IMR-90 (cell line): ENCODE results near the gene MTR. TPM values are rescaled to one million over a fixed set of nuclear protein-coding genes. Genes with fewer than 3 reads are reported as not detected.

ENCODE experiments used
- ATAC-seq: fragments of 200-7000 bp; cut with Tn5 transposase; 2 replicates; pipeline ENCODE4 v1.9.1; 2020; ENCODE audit warnings: low read depth, mild to moderate bottlenecking, moderate library complexity
- BruUV-seq: library from RNA; stranded (reverse); fragments of 400-500 nt; replicated peaks from 2 replicates; lab custom pipeline; 2021; lab: Mats Ljungman, UMichigan
- CTCF ChIA-PET: fragments of 300-600 bp; formaldehyde crosslinking; extraction: SDS; loops from one replicate; lab custom pipeline; 2021; ENCODE audit warnings: antibody characterized with exemption; lab: Yijun Ruan, JAX
- POLR2A ChIA-PET: fragments of 300-600 bp; sonication (Branson Sonifier 250); formaldehyde crosslinking; loops from one replicate; lab custom pipeline; 2022; ENCODE audit warnings: antibody characterized with exemption; ENCODE audit not compliant: unreplicated experiment; lab: Charles Lee
- DNase-seq: peaks from one replicate; pipeline ENCODE4 v3.0.0; 2013
- H2AFZ ChIP-seq: replicated peaks from 2 replicates; pipeline ENCODE3; 2013; ENCODE audit warnings: low read length, mild to moderate bottlenecking; ENCODE audit not compliant: poor library complexity
- H2AK5ac ChIP-seq: 2 replicates; pipeline ENCODE4 v1.6.1; 2013; ENCODE audit warnings: low read depth, low read length, inconsistent platforms
- H2AK9ac ChIP-seq: replicated peaks from 2 replicates; pipeline ENCODE3; 2013; ENCODE audit warnings: mild to moderate bottlenecking, low read depth, low read length, moderate library complexity; ENCODE audit not compliant: poor library complexity
- H2BK120ac ChIP-seq: 2 replicates; pipeline ENCODE4 v1.6.1; 2013; ENCODE audit warnings: low read depth, low read length, inconsistent platforms
- H2BK15ac ChIP-seq: 3 replicates; pipeline ENCODE4 v1.6.1; 2013; ENCODE audit warnings: low read depth, low read length, inconsistent platforms
- H2BK20ac ChIP-seq: 2 replicates; pipeline ENCODE4 v1.6.1; 2013; ENCODE audit warnings: low read depth, mild to moderate bottlenecking, inconsistent platforms, low read length, moderate library complexity
- H2BK5ac ChIP-seq: 2 replicates; pipeline ENCODE4 v1.6.1; 2013; ENCODE audit warnings: mild to moderate bottlenecking, low read depth, low read length, inconsistent platforms; ENCODE audit not compliant: poor library complexity, severe bottlenecking
- H3K14ac ChIP-seq: replicated peaks from 2 replicates; pipeline ENCODE4 v1.6.1; 2013; ENCODE audit warnings: low read depth, low read length, inconsistent platforms
- H3K18ac ChIP-seq: 2 replicates; pipeline ENCODE4 v1.6.1; 2013; ENCODE audit warnings: low read depth, low read length, control low read depth
- H3K23ac ChIP-seq: 2 replicates; pipeline ENCODE4 v1.6.1; 2013; ENCODE audit warnings: low read depth, low read length, inconsistent platforms
- H3K27ac ChIP-seq: 2 replicates; pipeline ENCODE4 v1.5.1; 2013; ENCODE audit warnings: mild to moderate bottlenecking, control low read depth, low read length; ENCODE audit not compliant: insufficient read depth
- H3K27me3 ChIP-seq: 2 replicates; pipeline ENCODE4 v1.6.1; 2013; ENCODE audit warnings: low read length; ENCODE audit not compliant: control insufficient read depth, insufficient read depth
- H3K36me3 ChIP-seq: 2 replicates; pipeline ENCODE4 v1.6.1; 2013; ENCODE audit warnings: low read length, mixed read lengths; ENCODE audit not compliant: control insufficient read depth, insufficient read depth
- H3K4ac ChIP-seq: 2 replicates; pipeline ENCODE4 v1.6.1; 2013; ENCODE audit warnings: low read depth, low read length, inconsistent platforms
- H3K4me1 ChIP-seq: 2 replicates; pipeline ENCODE4 v1.6.1; 2013; ENCODE audit warnings: low read length, mixed read lengths; ENCODE audit not compliant: control insufficient read depth, insufficient read depth
- H3K4me2 ChIP-seq: 2 replicates; pipeline ENCODE4 v1.6.1; 2013; ENCODE audit warnings: low read depth, mild to moderate bottlenecking, control low read depth, low read length, moderate library complexity
- H3K4me3 ChIP-seq: 2 replicates; pipeline ENCODE4 v1.5.1; 2013; ENCODE audit warnings: low read depth, mild to moderate bottlenecking, control low read depth, low read length, moderate library complexity; ENCODE audit not compliant: insufficient read depth
- H3K56ac ChIP-seq: 2 replicates; pipeline ENCODE4 v1.6.1; 2013; ENCODE audit warnings: low read length, inconsistent platforms; ENCODE audit not compliant: insufficient read depth; ENCODE audit errors: extremely low read depth
- H3K79me1 ChIP-seq, 2 experiments: 2 replicates each; pipeline ENCODE4 v1.6.1; 2013; ENCODE audit warnings: low read length in 2 of 2, inconsistent platforms in 1 of 2, low read depth in 1 of 2
- H3K9ac ChIP-seq: 2 replicates; pipeline ENCODE4 v1.6.1; 2013; ENCODE audit warnings: low read depth, low read length, control low read depth
- H3K9me1 ChIP-seq: 2 replicates; pipeline ENCODE4 v1.6.1; 2013; ENCODE audit warnings: low read length, inconsistent platforms; ENCODE audit not compliant: insufficient read depth
- H3K9me3 ChIP-seq: 2 replicates; pipeline ENCODE4 v1.6.1; 2013; ENCODE audit warnings: low read length; ENCODE audit not compliant: control insufficient read depth, insufficient read depth
- H4K20me1 ChIP-seq: 2 replicates; pipeline ENCODE4 v1.6.1; 2013; ENCODE audit warnings: low read length, inconsistent platforms; ENCODE audit not compliant: insufficient read depth
- H4K5ac ChIP-seq: 2 replicates; pipeline ENCODE4 v1.6.1; 2013; ENCODE audit warnings: mild to moderate bottlenecking, low read depth, low read length, control low read depth
- H4K8ac ChIP-seq, 2 experiments: 2 replicates each; pipeline ENCODE4 v1.6.1; 2013; ENCODE audit warnings: low read depth in 2 of 2, low read length in 2 of 2, control low read depth in 1 of 2, inconsistent platforms in 1 of 2
- H4K91ac ChIP-seq: 2 replicates; pipeline ENCODE4 v1.6.1; 2013; ENCODE audit warnings: low read depth, low read length, inconsistent platforms; ENCODE audit not compliant: insufficient read depth
- CEBPB ChIP-seq: IDR thresholded peaks from 2 replicates; pipeline ENCODE4 v1.6.1; 2012; ENCODE audit warnings: low read depth, low read length, improper control_type of control experiment
- CHD1 ChIP-seq: IDR thresholded peaks from 2 replicates; pipeline ENCODE4 v1.6.1; 2012; ENCODE audit warnings: low read depth, low read length, improper control_type of control experiment
- CTCF ChIP-seq: conservative IDR thresholded peaks from 2 replicates; pipeline ENCODE4 v1.5.1; 2012; ENCODE audit warnings: mild to moderate bottlenecking, low read depth, low read length, improper control_type of control experiment
- FOS ChIP-seq: fragments of 150-350 bp; IDR thresholded peaks from 2 replicates; pipeline ENCODE4 v1.6.1; 2016; ENCODE audit warnings: low read depth, low read length
- MAFK ChIP-seq: IDR thresholded peaks from 2 replicates; pipeline ENCODE4 v1.6.1; 2012; ENCODE audit warnings: low read depth, low read length, improper control_type of control experiment
- MAZ ChIP-seq: IDR thresholded peaks from 2 replicates; pipeline ENCODE4 v1.6.1; 2012; ENCODE audit warnings: low read depth, mild to moderate bottlenecking, low read length, improper control_type of control experiment, moderate library complexity, borderline replicate concordance
- MXI1 ChIP-seq: IDR thresholded peaks from 2 replicates; pipeline ENCODE4 v1.6.1; 2012; ENCODE audit warnings: low read depth, mild to moderate bottlenecking, low read length, moderate library complexity, borderline replicate concordance
- NFE2L2 ChIP-seq: fragments of 150-350 bp; IDR thresholded peaks from 2 replicates; pipeline ENCODE4 v1.6.1; 2016; ENCODE audit warnings: low read depth, mild to moderate bottlenecking, low read length
- RAD21 ChIP-seq: IDR thresholded peaks from 2 replicates; pipeline ENCODE4 v1.6.1; 2012; ENCODE audit warnings: low read length, improper control_type of control experiment
- RCOR1 ChIP-seq: IDR thresholded peaks from 2 replicates; pipeline ENCODE4 v1.6.1; 2012; ENCODE audit warnings: mild to moderate bottlenecking, low read length, improper control_type of control experiment; ENCODE audit not compliant: insufficient replicate concordance
- RFX5 ChIP-seq: IDR thresholded peaks from 2 replicates; pipeline ENCODE4 v1.8.0; 2012; ENCODE audit warnings: low read depth, mild to moderate bottlenecking, low read length, moderate library complexity
- SMC3 ChIP-seq: fragments of 150-350 bp; IDR thresholded peaks from 2 replicates; pipeline ENCODE4 v1.6.1; 2016; ENCODE audit warnings: low read depth, mild to moderate bottlenecking, antibody characterized with exemption, low read length, moderate library complexity
- WGBS, 2 experiments: methylation state at CpG; one replicate each; pipeline versions ENCODE4 v1.1.5 to v1.1.7; 2013; ENCODE audit warnings: missing lambda C conversion rate in 2 of 2; ENCODE audit not compliant: insufficient read length in 1 of 2; ENCODE audit errors: extremely low coverage in 2 of 2; 5-methylcytosine and 5-hydroxymethylcytosine counted together
- dilution Hi-C: fragments of 300-500 bp; cut with HindIII; formaldehyde crosslinking; loops from one replicate; pipeline ENCODE4 v1.14.3; 2018; ENCODE audit warnings: low sequenced_read_pairs; ENCODE audit not compliant: unreplicated experiment
- in situ Hi-C: fragments of 300-500 bp; cut with MboI; formaldehyde crosslinking; loops from 3 replicates; pipeline ENCODE4 v1.14.3; 2019; ENCODE audit warnings: low sequenced_read_pairs, inconsistent platforms, mixed read lengths
- intact Hi-C: fragments of 100-400 bp; cut with micrococcal nuclease; formaldehyde crosslinking; loops from 2 replicates; pipeline ENCODE4 v1.10.0; 2022
- polyA plus RNA-seq, 3 experiments: library from polyadenylated mRNA; depleted of rRNA; stranded (reverse); fragments of >200 nt; gene quantifications; 2 replicates each; pipeline ENCODE4 v1.2.3, GENCODE V29; 2012; ENCODE audit warnings: low replicate concordance in 1 of 3
- total RNA-seq: library from RNA; depleted of rRNA; stranded (reverse); fragments of >200 nt; gene quantifications from 2 replicates; pipeline ENCODE4 v1.2.3, GENCODE V29; 2012

MTR gene
- total and polyA plus RNA-seq, 2 of the 4 experiments (the other 2 are of a cell fraction), result 7.7 to 31.0 TPM

- WGBS, 2 experiments, result no CpG with 5 or more reads among the region's 3 CpGs
- Histone ChIP-seq H3K4ac (no peak overlapping the region), H2BK120ac (no peak overlapping the region), H3K27me3 (no peaks in the 10 kb centered on the region), H3K56ac (no peak overlapping the region), H2BK5ac (no peak overlapping the region), H3K79me1 (no peaks in the 10 kb centered on the region), H3K9me3 (no peaks in the 10 kb centered on the region), H3K4me2 (no peak overlapping the region), H3K4me1 (no peaks in the 10 kb centered on the region), H4K91ac (no peak overlapping the region), H2BK20ac (no peak overlapping the region), H3K14ac (no peak overlapping the region), H3K9ac (no peak overlapping the region), H3K9me1 (no peaks in the 10 kb centered on the region), H2BK15ac (no peak overlapping the region), H4K8ac (no peak overlapping the region), H2AK5ac (no peak overlapping the region), H4K20me1 (no peaks in the 10 kb centered on the region), H2AFZ (no peak overlapping the region), H3K23ac (no peak overlapping the region), H3K27ac (no peak overlapping the region), H3K18ac (no peak overlapping the region), H4K5ac (no peak overlapping the region), H2AK9ac (no peak overlapping the region), H3K36me3 (no peaks in the 10 kb centered on the region), H3K4me3 (no peak overlapping the region)
- no TSS peak for BruUV-seq
- ATAC-seq (no peak), DNase-seq (no peak)
- POLR2A ChIA-PET, result no interaction called here
- CTCF ChIA-PET, result no interaction called here
- intact Hi-C loops (no loop called here), in situ Hi-C loops (no loop called here), dilution Hi-C loops (no loop called here)
- TF ChIP-seq CTCF (no peak), RAD21 (no peak), CEBPB (no peak), RCOR1 (no peak), RFX5 (no peak), MAZ (no peak), CHD1 (no peak), SMC3 (no peak), MAFK (no peak), MXI1 (no peak), NFE2L2 (no peak), FOS (no peak)
Measured at GRCh38 chr1:236920286-236920894, 125.3 kb downstream of the MTR start.
